ENCODE data around the gene FBXL20. TPM values are rescaled to one million over a fixed set of nuclear protein-coding genes. Genes with fewer than 3 reads are reported as not detected.
"Not testable (repeated sequence)": the region's sequence is repeated elsewhere in the genome, so short reads cannot be mapped to it uniquely, and the experiment has no call there.

Gene FBXL20
- total and polyA plus RNA-seq, 4 donors: 1.6 to 8.4 (median 5.2) TPM

DNA sequence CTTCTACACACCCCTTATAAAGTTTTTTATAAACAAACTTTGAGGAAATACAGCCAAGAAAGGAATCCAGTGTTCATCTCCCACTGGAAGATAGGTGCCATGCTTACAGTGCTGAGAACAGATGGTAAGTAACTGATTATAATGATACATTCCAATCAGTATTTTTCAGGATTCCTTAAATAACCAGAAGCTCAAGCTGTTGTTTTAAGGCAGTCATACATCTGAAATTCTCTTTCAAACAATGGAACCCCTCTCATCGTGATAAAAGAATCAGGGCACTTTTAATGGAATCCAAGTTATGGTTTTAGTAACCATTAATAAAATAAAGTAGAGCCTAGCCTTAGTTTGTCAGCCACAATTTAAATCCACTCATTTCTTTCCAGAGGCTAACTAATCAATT, 119.6 kb downstream of the FBXL20 start:
- Histone ChIP-seq H3K4me3 (ENCODE audit: low read depth in 1 of 3, low read length in 3 of 3) (no peak overlapping the region), H3K27me3 (ENCODE audit: control insufficient read depth in 4 of 4, insufficient read depth in 4 of 4, low read length in 3 of 4) (no peaks in the 10 kb centered on the region), H3K36me3 (ENCODE audit: control insufficient read depth in 4 of 4, insufficient read depth in 3 of 4, low read depth in 1 of 4, low read length in 3 of 4) (peaks cover 2 to 10% (median 6%) of the 10 kb centered on the region in 4 donors), H3K9ac (ENCODE audit: low read depth in 1 of 2, low read length in 2 of 2) (no peak overlapping the region), H3K4me1 (ENCODE audit: control insufficient read depth in 4 of 4, insufficient read depth in 4 of 4, low read length in 3 of 4) (peaks cover 0 to 4% (median 1%) of the 10 kb centered on the region in 4 donors), H3K9me3 (ENCODE audit: control insufficient read depth in 4 of 4, low read length in 3 of 4) (no peaks in the 10 kb centered on the region), H3K27ac (ENCODE audit: low read depth in 1 of 2, low read length in 2 of 2) (no peak overlapping the region)
- WGBS: 88% methylated on average over 1 of the region's 1 CpG
- TF ChIP-seq SP1 (IDR thresholded peaks at IDR 0.05) (no peak), EGR1 (IDR thresholded peaks at IDR 0.05; ENCODE audit: low read depth in 2 of 2) (no peak), FOXA1 (IDR thresholded peaks at IDR 0.05) (no peak), YY1 (IDR thresholded peaks at IDR 0.05) (no peak), FOXA2 (IDR thresholded peaks at IDR 0.05) (no peak), HNF4G (IDR thresholded peaks at IDR 0.05) (no peak), TAF1 (conservative IDR thresholded peaks at IDR 0.05) (no peak), JUND (IDR thresholded peaks at IDR 0.05) (no peak), RAD21 (IDR thresholded peaks at IDR 0.05) (no peak), RXRA (IDR thresholded peaks at IDR 0.05) (no peak)
- TF ChIP-seq, protein P1, sequence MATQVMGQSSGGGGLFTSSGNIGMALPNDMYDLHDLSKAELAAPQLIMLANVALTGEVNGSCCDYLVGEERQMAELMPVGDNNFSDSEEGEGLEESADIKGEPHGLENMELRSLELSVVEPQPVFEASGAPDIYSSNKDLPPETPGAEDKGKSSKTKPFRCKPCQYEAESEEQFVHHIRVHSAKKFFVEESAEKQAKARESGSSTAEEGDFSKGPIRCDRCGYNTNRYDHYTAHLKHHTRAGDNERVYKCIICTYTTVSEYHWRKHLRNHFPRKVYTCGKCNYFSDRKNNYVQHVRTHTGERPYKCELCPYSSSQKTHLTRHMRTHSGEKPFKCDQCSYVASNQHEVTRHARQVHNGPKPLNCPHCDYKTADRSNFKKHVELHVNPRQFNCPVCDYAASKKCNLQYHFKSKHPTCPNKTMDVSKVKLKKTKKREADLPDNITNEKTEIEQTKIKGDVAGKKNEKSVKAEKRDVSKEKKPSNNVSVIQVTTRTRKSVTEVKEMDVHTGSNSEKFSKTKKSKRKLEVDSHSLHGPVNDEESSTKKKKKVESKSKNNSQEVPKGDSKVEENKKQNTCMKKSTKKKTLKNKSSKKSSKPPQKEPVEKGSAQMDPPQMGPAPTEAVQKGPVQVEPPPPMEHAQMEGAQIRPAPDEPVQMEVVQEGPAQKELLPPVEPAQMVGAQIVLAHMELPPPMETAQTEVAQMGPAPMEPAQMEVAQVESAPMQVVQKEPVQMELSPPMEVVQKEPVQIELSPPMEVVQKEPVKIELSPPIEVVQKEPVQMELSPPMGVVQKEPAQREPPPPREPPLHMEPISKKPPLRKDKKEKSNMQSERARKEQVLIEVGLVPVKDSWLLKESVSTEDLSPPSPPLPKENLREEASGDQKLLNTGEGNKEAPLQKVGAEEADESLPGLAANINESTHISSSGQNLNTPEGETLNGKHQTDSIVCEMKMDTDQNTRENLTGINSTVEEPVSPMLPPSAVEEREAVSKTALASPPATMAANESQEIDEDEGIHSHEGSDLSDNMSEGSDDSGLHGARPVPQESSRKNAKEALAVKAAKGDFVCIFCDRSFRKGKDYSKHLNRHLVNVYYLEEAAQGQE (IDR thresholded peaks at IDR 0.05): no peak
- TF ChIP-seq, protein P2, sequence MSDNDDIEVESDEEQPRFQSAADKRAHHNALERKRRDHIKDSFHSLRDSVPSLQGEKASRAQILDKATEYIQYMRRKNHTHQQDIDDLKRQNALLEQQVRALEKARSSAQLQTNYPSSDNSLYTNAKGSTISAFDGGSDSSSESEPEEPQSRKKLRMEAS (IDR thresholded peaks at IDR 0.05): no peak
- TF ChIP-seq, protein P3, sequence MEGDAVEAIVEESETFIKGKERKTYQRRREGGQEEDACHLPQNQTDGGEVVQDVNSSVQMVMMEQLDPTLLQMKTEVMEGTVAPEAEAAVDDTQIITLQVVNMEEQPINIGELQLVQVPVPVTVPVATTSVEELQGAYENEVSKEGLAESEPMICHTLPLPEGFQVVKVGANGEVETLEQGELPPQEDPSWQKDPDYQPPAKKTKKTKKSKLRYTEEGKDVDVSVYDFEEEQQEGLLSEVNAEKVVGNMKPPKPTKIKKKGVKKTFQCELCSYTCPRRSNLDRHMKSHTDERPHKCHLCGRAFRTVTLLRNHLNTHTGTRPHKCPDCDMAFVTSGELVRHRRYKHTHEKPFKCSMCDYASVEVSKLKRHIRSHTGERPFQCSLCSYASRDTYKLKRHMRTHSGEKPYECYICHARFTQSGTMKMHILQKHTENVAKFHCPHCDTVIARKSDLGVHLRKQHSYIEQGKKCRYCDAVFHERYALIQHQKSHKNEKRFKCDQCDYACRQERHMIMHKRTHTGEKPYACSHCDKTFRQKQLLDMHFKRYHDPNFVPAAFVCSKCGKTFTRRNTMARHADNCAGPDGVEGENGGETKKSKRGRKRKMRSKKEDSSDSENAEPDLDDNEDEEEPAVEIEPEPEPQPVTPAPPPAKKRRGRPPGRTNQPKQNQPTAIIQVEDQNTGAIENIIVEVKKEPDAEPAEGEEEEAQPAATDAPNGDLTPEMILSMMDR (IDR thresholded peaks at IDR 0.05; ENCODE audit: low read depth, low read length, missing input control): no peak
- DNase-seq (ENCODE audit: low spot score): no peak

DNA sequence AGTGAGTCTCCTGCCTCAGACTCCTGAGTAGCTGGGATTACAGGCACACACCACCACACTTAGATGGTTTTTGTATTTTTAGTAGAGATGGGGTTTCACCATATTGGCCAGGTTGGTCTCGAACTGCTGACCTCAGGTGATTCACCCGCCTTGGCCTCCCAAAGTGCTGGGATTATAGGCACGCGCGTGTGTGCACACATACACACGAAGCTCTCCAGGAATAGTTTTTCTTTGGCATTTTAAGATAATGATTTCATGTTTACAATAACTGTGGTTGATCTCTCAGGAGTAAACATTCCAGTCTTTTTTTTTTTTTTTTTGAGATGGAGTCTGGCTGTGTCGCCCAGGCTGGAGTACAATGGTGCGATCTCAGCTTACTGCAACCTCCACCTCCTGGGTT, 123.2 kb downstream of the FBXL20 start:
- 97% methylated on average over 8 of the region's 8 CpGs for WGBS
- not testable (repeated sequence) for DNase-seq (ENCODE audit: low spot score); H3K9ac ChIP-seq (ENCODE audit: low read depth in 1 of 2, low read length in 2 of 2); H3K27me3 ChIP-seq (ENCODE audit: control insufficient read depth in 4 of 4, insufficient read depth in 4 of 4, low read length in 3 of 4); H3K4me3 ChIP-seq (ENCODE audit: low read depth in 1 of 3, low read length in 3 of 3); H3K4me1 ChIP-seq (ENCODE audit: control insufficient read depth in 4 of 4, insufficient read depth in 4 of 4, low read length in 3 of 4); H3K9me3 ChIP-seq (ENCODE audit: control insufficient read depth in 4 of 4, low read length in 3 of 4); H3K27ac ChIP-seq (ENCODE audit: low read depth in 1 of 2, low read length in 2 of 2)
- H3K36me3 ChIP-seq (ENCODE audit: control insufficient read depth in 4 of 4, insufficient read depth in 3 of 4, low read depth in 1 of 4, low read length in 3 of 4): peaks cover 4 to 16% (median 9%) of the 10 kb centered on the region in 4 donors

DNA sequence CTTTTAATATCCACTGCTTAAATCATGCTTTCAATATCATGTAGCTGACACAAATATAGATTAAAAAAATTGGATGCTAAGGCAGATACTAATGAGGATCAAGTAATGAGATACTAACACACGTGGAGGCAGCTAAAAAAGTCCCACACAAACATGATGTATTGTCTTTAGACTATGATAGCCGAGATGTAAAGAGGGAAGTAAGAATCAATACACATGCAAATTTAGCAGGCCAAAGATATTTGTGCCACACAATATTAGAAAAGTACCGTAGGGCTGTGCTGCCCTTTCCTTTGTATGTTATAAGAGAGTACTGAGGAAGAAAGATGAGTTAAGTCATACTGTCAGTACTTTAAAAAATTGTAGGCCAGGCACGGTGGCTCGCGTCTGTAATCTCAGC, 124.3 kb downstream of the FBXL20 start:
- peaks cover 4 to 16% (median 10%) of the 10 kb centered on the region in 4 donors for H3K36me3 ChIP-seq (ENCODE audit: control insufficient read depth in 4 of 4, insufficient read depth in 3 of 4, low read depth in 1 of 4, low read length in 3 of 4)
- DNase-seq (ENCODE audit: low spot score): no peak
- TF ChIP-seq, protein P4, sequence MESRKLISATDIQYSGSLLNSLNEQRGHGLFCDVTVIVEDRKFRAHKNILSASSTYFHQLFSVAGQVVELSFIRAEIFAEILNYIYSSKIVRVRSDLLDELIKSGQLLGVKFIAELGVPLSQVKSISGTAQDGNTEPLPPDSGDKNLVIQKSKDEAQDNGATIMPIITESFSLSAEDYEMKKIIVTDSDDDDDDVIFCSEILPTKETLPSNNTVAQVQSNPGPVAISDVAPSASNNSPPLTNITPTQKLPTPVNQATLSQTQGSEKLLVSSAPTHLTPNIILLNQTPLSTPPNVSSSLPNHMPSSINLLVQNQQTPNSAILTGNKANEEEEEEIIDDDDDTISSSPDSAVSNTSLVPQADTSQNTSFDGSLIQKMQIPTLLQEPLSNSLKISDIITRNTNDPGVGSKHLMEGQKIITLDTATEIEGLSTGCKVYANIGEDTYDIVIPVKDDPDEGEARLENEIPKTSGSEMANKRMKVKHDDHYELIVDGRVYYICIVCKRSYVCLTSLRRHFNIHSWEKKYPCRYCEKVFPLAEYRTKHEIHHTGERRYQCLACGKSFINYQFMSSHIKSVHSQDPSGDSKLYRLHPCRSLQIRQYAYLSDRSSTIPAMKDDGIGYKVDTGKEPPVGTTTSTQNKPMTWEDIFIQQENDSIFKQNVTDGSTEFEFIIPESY (IDR thresholded peaks at IDR 0.05): no peak
- no peak for TF ChIP-seq HNF4A (conservative IDR thresholded peaks at IDR 0.05)

More for the DNA sequence above, 124.3 kb downstream of the FBXL20 start:
- H3K9me3 ChIP-seq (ENCODE audit: control insufficient read depth in 4 of 4, low read length in 3 of 4): no peaks in the 10 kb centered on the region
- 95% methylated on average over 6 of the region's 6 CpGs for WGBS
- H3K9ac ChIP-seq (ENCODE audit: low read depth in 1 of 2, low read length in 2 of 2): no peak overlapping the region
- H3K27ac ChIP-seq (ENCODE audit: low read depth in 1 of 2, low read length in 2 of 2): no peak overlapping the region
- no peaks in the 10 kb centered on the region for H3K4me1 ChIP-seq (ENCODE audit: control insufficient read depth in 4 of 4, insufficient read depth in 4 of 4, low read length in 3 of 4)
- H3K27me3 ChIP-seq (ENCODE audit: control insufficient read depth in 4 of 4, insufficient read depth in 4 of 4, low read length in 3 of 4): no peaks in the 10 kb centered on the region
- H3K4me3 ChIP-seq (ENCODE audit: low read depth in 1 of 3, low read length in 3 of 3): no peak overlapping the region

Data from liver (tissue), 9 donors.